Neuronal stem cell (in vitro differentiated cells): ENCODE measurements around the gene TXNIP.

Experiments used
- DNase-seq: peaks from one replicate; pipeline ENCODE4 v3.0.0-alpha.2; 2013; ENCODE audit warnings: low spot score
- H2AFZ ChIP-seq: one replicate; pipeline ENCODE4 v1.6.1; 2013; ENCODE audit warnings: mild to moderate bottlenecking, low read length, inconsistent platforms
- H2AK5ac ChIP-seq: 2 replicates; pipeline ENCODE4 v1.6.1; 2013; ENCODE audit warnings: low read depth, mild to moderate bottlenecking, inconsistent platforms, low read length, moderate library complexity, mixed read lengths
- H2BK120ac ChIP-seq: 2 replicates; pipeline ENCODE4 v1.6.1; 2013; ENCODE audit warnings: low read depth, mild to moderate bottlenecking, inconsistent platforms, low read length, moderate library complexity, mixed read lengths
- H2BK12ac ChIP-seq: one replicate; pipeline ENCODE4 v1.6.1; 2013; ENCODE audit warnings: low read length, inconsistent platforms
- H2BK15ac ChIP-seq: 2 replicates; pipeline ENCODE4 v1.6.1; 2013; ENCODE audit warnings: mild to moderate bottlenecking, low read length, inconsistent platforms, mixed read lengths
- H2BK5ac ChIP-seq: one replicate; pipeline ENCODE4 v1.6.1; 2013; ENCODE audit warnings: inconsistent platforms, mild to moderate bottlenecking, low read length, moderate library complexity
- H3K14ac ChIP-seq: one replicate; pipeline ENCODE4 v1.6.1; 2013; ENCODE audit warnings: low read length, inconsistent platforms
- H3K18ac ChIP-seq: 2 replicates; pipeline ENCODE4 v1.6.1; 2013; ENCODE audit warnings: low read length, inconsistent platforms
- H3K23ac ChIP-seq: 2 replicates; pipeline ENCODE4 v1.6.1; 2013; ENCODE audit warnings: low read depth, mild to moderate bottlenecking, mixed read lengths, low read length, inconsistent platforms; ENCODE audit not compliant: poor library complexity
- H3K27ac ChIP-seq: replicated peaks from 3 replicates; pipeline ENCODE4 v1.5.1; 2013; ENCODE audit warnings: low read length, inconsistent platforms
- H3K27me3 ChIP-seq, 3 experiments: 2 replicates each; pipeline ENCODE4 v1.6.1; 2013; ENCODE audit warnings: low read length in 3 of 3, mild to moderate bottlenecking in 2 of 3, inconsistent platforms in 1 of 3, low read depth in 1 of 3, mixed read lengths in 1 of 3, moderate library complexity in 1 of 3; ENCODE audit not compliant: control insufficient read depth in 3 of 3, insufficient read depth in 3 of 3
- H3K36me3 ChIP-seq, 2 donors: replicated peaks in 1 of 2; 2 replicates each; pipeline ENCODE4 v1.6.1; 2013; ENCODE audit warnings: low read length in 2 of 2; ENCODE audit not compliant: control insufficient read depth in 2 of 2, insufficient read depth in 2 of 2
- H3K4ac ChIP-seq: 2 replicates; pipeline ENCODE4 v1.6.1; 2013; ENCODE audit warnings: inconsistent platforms, mild to moderate bottlenecking, low read length, moderate library complexity
- H3K4me1 ChIP-seq, 2 donors: 1 replicate in 1 of 2; 2 replicates in 1 of 2; pipeline ENCODE4 v1.6.1; 2013; ENCODE audit warnings: low read length in 2 of 2, low read depth in 1 of 2; ENCODE audit not compliant: control insufficient read depth in 2 of 2, insufficient read depth in 1 of 2
- H3K4me2 ChIP-seq: one replicate; pipeline ENCODE4 v1.6.1; 2013; ENCODE audit warnings: mild to moderate bottlenecking, low read length, inconsistent platforms; ENCODE audit not compliant: insufficient read depth, poor library complexity, severe bottlenecking
- H3K4me3 ChIP-seq, 2 donors: 2 replicates each; pipeline ENCODE4 v1.5.1; 2013; ENCODE audit warnings: low read length in 2 of 2, mild to moderate bottlenecking in 2 of 2, inconsistent platforms in 1 of 2, moderate library complexity in 1 of 2
- H3K79me1 ChIP-seq: one replicate; pipeline ENCODE4 v1.6.1; 2013; ENCODE audit warnings: low read depth, mild to moderate bottlenecking, inconsistent platforms, low read length, moderate library complexity
- H3K9ac ChIP-seq: one replicate; pipeline ENCODE4 v1.6.1; 2013; ENCODE audit warnings: mild to moderate bottlenecking, low read depth, low read length, inconsistent platforms; ENCODE audit not compliant: poor library complexity
- H3K9me3 ChIP-seq, 2 donors: replicated peaks in 1 of 2; 2 replicates each; pipeline versions ENCODE3 to v1.6.1; 2013; ENCODE audit warnings: low read length in 2 of 2, mild to moderate bottlenecking in 2 of 2, inconsistent platforms in 1 of 2, low read depth in 1 of 2, mixed read lengths in 1 of 2, moderate library complexity in 1 of 2; ENCODE audit not compliant: control insufficient read depth in 2 of 2, insufficient read depth in 1 of 2
- H4K8ac ChIP-seq: one replicate; pipeline ENCODE4 v1.6.1; 2013; ENCODE audit warnings: low read depth, mild to moderate bottlenecking, inconsistent platforms, low read length, moderate library complexity
- H4K91ac ChIP-seq: one replicate; pipeline ENCODE4 v1.6.1; 2013; ENCODE audit warnings: low read length, low read depth, mild to moderate bottlenecking, inconsistent platforms; ENCODE audit not compliant: poor library complexity
- WGBS, 2 donors: extraction: QIAGEN DNeasy Blood & Tissue Kit; methylation state at CpG; one replicate each; pipeline ENCODE4 v1.1.7; 2013; ENCODE audit warnings: missing lambda C conversion rate in 2 of 2, mixed read lengths in 1 of 2; ENCODE audit not compliant: insufficient read length in 2 of 2, insufficient replicate concordance in 1 of 2; ENCODE audit errors: extremely low coverage in 2 of 2; 5-methylcytosine and 5-hydroxymethylcytosine counted together

The TXNIP gene

DNA sequence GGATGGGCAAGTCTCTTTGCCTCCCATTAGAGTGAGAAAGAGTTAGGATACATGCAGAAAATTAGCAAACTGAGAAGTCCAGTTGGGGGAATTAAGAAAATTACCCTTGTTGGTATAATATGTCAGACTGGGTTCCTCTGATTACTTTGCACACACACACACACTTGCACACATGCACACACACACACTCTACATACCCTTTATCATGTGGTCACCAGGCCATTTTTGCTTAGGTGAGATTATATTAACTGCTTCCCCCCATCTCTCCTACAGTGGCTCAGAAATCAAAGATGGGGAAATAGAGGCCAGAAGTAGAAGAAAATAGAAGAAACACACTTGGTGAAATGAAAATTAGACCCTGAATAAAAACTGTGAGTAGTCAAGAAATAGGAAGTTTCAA is 37.6 kb downstream of the TXNIP start:
- DNase-seq: no peak
- Histone ChIP-seq H3K4me1 (peaks cover 11 to 50% of the 10 kb centered on the region in 2 donors), H3K14ac (no peak overlapping the region)

DNA sequence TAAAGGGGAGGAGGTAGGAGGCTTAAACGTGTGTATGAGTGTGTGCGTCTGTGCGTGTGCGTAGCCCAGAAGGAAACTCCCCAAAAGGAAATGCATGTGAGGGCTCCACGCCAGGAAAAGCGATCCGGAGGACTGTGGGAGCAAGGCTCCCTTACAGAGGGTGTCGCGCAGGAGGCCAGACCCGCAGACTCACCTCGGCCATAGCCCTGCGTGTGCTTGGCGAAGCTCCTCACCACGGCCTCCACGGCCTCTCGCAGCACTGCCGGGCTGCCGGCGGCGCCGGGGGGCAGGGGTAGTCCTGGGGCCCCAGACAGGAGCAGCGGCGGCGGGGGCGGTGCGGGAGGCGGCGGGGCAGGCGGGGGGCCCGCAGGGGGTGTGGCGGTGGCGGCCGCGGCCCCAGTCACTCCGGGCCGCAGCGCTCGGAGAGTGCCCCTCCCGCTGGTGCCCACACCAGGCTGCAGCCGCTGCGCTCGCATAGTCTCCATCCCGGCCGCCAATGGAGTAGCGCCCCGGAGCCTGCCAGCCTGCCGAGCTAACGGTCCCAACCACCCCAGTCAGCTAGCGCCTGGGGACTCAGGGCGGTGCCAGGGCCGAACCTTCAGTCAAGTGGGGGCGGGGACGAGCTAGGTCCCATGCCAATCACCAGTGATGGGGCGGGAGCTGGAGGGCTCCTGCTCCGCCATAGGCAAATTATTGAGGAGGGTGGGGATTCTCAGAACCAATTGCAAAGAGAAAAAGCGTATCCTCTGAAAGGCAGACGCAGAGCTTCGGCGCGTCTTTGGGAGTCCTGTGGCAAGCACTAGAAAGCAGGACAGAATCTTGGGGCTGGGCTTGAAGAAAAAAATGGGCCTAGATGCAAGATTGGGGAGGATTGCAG is 38.7 kb downstream of the TXNIP start, which contains the start of gene LIX1L:
LIX1L (minus strand) TSS at position 575 of the 877 bp plus-strand sequence; CDS start at position 485, 90 bp downstream.
- Histone ChIP-seq H3K36me3 (no peaks in the 10 kb centered on the region), H3K79me1 (no peaks in the 10 kb centered on the region), H3K4me3 (peak within 1 kb of the TSS; percentile 85 to 91), H2AFZ (peak within 1 kb of the TSS; percentile 83), H2BK120ac (peak within 1 kb of the TSS; percentile 78), H4K8ac (no peak within 1 kb of the TSS), H2AK5ac (no peak within 1 kb of the TSS), H3K4me1 (peaks cover 9 to 41% of the 10 kb centered on the region in 2 donors), H2BK5ac (no peak within 1 kb of the TSS), H3K18ac (peak within 1 kb of the TSS; percentile 89), H3K9me3 (peaks cover 0 to 4% of the 10 kb centered on the region in 2 donors), H4K91ac (no peak within 1 kb of the TSS), H3K9ac (peak within 1 kb of the TSS; percentile 92), H3K4me2 (peak within 1 kb of the TSS; percentile 59), H3K4ac (no peak within 1 kb of the TSS), H3K23ac (no peak within 1 kb of the TSS), H3K14ac (no peak within 1 kb of the TSS), H3K27me3 (peaks cover 0 to 37% (median 12%) of the 10 kb centered on the region in 3 experiments), H2BK12ac (no peak within 1 kb of the TSS), H2BK15ac (peak within 1 kb of the TSS; percentile 91), H3K27ac (no peak within 1 kb of the TSS)
- WGBS, 2 donors: no CpG with 5 or more reads among the region's 60 CpGs
- DNase-seq: peak; percentile 94

More for the DNA sequence above, 37.6 kb downstream of the TXNIP start:
- Histone ChIP-seq H3K4me2 (no peak overlapping the region), H3K4me3 (no peak overlapping the region), H2BK120ac (no peak overlapping the region), H3K79me1 (no peaks in the 10 kb centered on the region), H3K9ac (no peak overlapping the region), H4K91ac (no peak overlapping the region), H2AK5ac (no peak overlapping the region), H3K18ac (no peak overlapping the region), H2BK5ac (no peak overlapping the region), H3K4ac (no peak overlapping the region), H3K9me3 (peaks cover 0 to 4% of the 10 kb centered on the region in 2 donors), H2BK15ac (no peak overlapping the region), H2AFZ (no peak overlapping the region), H3K27ac (no peak overlapping the region), H3K36me3 (no peaks in the 10 kb centered on the region), H4K8ac (no peak overlapping the region), H2BK12ac (no peak overlapping the region), H3K23ac (no peak overlapping the region), H3K27me3 (peaks cover 0 to 47% (median 18%) of the 10 kb centered on the region in 3 experiments)

DNA sequence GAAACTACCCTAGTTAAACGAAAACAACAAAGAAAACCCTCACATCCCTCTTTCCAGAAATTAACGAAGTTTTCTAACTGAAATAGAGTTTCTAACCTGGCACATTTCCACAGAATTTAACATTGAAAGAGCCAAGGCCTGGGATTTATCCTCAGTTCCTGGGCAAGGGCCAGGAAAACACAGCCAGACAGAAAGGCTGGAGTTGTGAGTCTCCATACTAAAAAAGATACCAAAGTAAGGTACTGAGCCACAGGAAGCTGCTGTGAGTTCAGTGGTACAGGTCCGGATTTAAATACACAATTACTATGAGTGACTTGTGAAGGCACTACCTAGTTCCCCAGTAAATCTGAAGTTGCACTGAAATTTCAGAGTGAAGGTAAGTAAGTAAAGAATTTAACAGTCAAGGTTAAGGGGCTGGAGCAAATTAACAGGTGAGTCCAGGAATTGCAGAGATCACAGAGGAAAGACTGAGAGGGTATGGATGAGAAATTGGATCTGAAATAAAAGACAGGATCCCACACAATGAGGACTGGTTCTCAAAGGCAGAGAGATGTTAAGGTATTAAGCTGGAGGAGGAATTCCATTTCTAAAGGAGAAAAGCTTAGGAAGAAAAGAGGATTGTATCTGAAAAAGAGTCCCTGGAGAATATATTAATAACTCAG is 39.5 kb downstream of the TXNIP start:
- H3K9me3 ChIP-seq: peaks cover 0 to 4% of the 10 kb centered on the region in 2 donors
- H3K9ac ChIP-seq: no peak overlapping the region
- no peak overlapping the region for H2BK15ac ChIP-seq
- H3K23ac ChIP-seq: no peak overlapping the region
- H3K4me2 ChIP-seq: peak overlapping the region; percentile 59
- no CpG with 5 or more reads among the region's 3 CpGs for WGBS, 2 donors
- peaks cover 7 to 39% of the 10 kb centered on the region in 2 donors for H3K4me1 ChIP-seq
- peak overlapping the region; percentile 83 for H2AFZ ChIP-seq
- no peak overlapping the region for H2BK5ac ChIP-seq
- no peak overlapping the region for H2BK12ac ChIP-seq
- H2AK5ac ChIP-seq: no peak overlapping the region
- peaks cover 0 to 30% (median 10%) of the 10 kb centered on the region in 3 experiments for H3K27me3 ChIP-seq
- H3K36me3 ChIP-seq: no peaks in the 10 kb centered on the region
- no peak overlapping the region for H3K27ac ChIP-seq
- H3K14ac ChIP-seq: no peak overlapping the region
- no peak overlapping the region for H3K4ac ChIP-seq
- H3K79me1 ChIP-seq: no peaks in the 10 kb centered on the region
- H3K4me3 ChIP-seq: peak overlapping the region; percentile 85 to 91
- H4K8ac ChIP-seq: no peak overlapping the region
- no peak overlapping the region for H3K18ac ChIP-seq
- H4K91ac ChIP-seq: no peak overlapping the region
- no peak overlapping the region for H2BK120ac ChIP-seq
- DNase-seq: no peak

DNA sequence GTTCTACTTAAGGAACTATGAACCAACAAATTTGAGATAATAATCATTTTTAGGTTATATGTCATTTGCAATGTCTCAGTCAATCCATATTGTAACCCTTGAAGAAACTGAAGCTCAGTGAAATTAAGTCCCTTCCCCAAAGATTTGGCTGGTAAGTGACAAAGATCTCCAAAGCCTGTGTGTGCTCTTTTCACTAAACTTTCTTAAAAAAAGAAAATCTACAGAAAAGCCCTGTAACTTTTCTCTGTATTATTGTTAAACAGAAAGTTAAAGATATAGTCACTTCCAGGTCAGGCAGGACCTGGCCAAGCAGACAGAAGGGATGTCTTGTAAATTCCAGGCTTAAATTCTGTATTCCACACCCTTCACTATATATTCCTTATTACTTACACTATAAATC is 40.0 kb downstream of the TXNIP start:
- H2BK12ac ChIP-seq: no peak overlapping the region
- H3K18ac ChIP-seq: no peak overlapping the region
- H3K36me3 ChIP-seq: no peaks in the 10 kb centered on the region
- no peak overlapping the region for H2BK120ac ChIP-seq
- H3K79me1 ChIP-seq: no peaks in the 10 kb centered on the region
- no peak for DNase-seq
- H3K4me3 ChIP-seq: peak overlapping the region in 1 of 2 donors; percentile 85
- H2AK5ac ChIP-seq: no peak overlapping the region
- no peak overlapping the region for H2BK5ac ChIP-seq
- no peak overlapping the region for H3K23ac ChIP-seq
- no peak overlapping the region for H3K9ac ChIP-seq
- no peak overlapping the region for H4K8ac ChIP-seq
- peaks cover 6 to 37% of the 10 kb centered on the region in 2 donors for H3K4me1 ChIP-seq
- H2AFZ ChIP-seq: no peak overlapping the region
- no peak overlapping the region for H3K27ac ChIP-seq
- no peak overlapping the region for H3K4ac ChIP-seq
- no peak overlapping the region for H3K4me2 ChIP-seq
- no peak overlapping the region for H3K14ac ChIP-seq
- no peak overlapping the region for H4K91ac ChIP-seq
- peaks cover 0 to 24% (median 7%) of the 10 kb centered on the region in 3 experiments for H3K27me3 ChIP-seq
- H2BK15ac ChIP-seq: no peak overlapping the region
- H3K9me3 ChIP-seq: peaks cover 0 to 4% of the 10 kb centered on the region in 2 donors
